ENCODE measurements around the gene PHTF1.

GRCh38 chr1:113732802-113733201, 26.5 kb downstream of the PHTF1 start:
- TF ChIP-seq CTCF (optimal IDR thresholded peaks at IDR 0.05 in 1 of 3, IDR thresholded peaks at IDR 0.05 in 1 of 3, conservative IDR thresholded peaks at IDR 0.05 in 1 of 3; ENCODE audit: extremely low read depth in 1 of 3, insufficient read depth in 2 of 3, low read length in 3 of 3): no peak
- no peak for TF ChIP-seq EZH2 (IDR thresholded peaks at IDR 0.05; ENCODE audit: low read length)

All from keratinocyte (primary cell).